HepG2 (cell line): ENCODE measurements around the gene WNT3A.

ENCODE experiments used
- ESRRA ChIP-seq: sonication (generic); formaldehyde crosslinking; IDR thresholded peaks from 2 replicates; pipeline ENCODE4 v1.5.1; 2020; ENCODE audit warnings: mild to moderate bottlenecking, low read depth, missing genetic modification reagents
- IRF2 ChIP-seq: IDR thresholded peaks from 2 replicates; pipeline ENCODE4 v1.6.1; 2018; ENCODE audit warnings: missing genetic modification reagents, missing compliant biosample characterization
- KAT8 ChIP-seq: IDR thresholded peaks from 2 replicates; pipeline ENCODE4 v1.6.1; 2016; ENCODE audit warnings: missing genetic modification reagents, missing compliant biosample characterization
- NR3C1 ChIP-seq: sonication (generic); formaldehyde crosslinking; IDR thresholded peaks from 2 replicates; pipeline ENCODE4 v1.4.0; 2020; ENCODE audit warnings: missing genetic modification reagents
- RAD21 ChIP-seq: fragments of 450-650 bp; formaldehyde crosslinking; IDR thresholded peaks from 2 replicates; pipeline ENCODE4 v1.5.0; 2020; ENCODE audit warnings: mild to moderate bottlenecking
- ZNF230 ChIP-seq: sonication (generic); formaldehyde crosslinking; IDR thresholded peaks from 2 replicates; pipeline ENCODE4 v1.4.0; 2020; ENCODE audit warnings: mild to moderate bottlenecking, missing genetic modification reagents
- ZNF232 ChIP-seq: sonication (generic); formaldehyde crosslinking; IDR thresholded peaks from 2 replicates; pipeline ENCODE4 v1.4.0; 2020; ENCODE audit warnings: missing genetic modification reagents, borderline replicate concordance
- ZNF569 ChIP-seq: sonication (generic); formaldehyde crosslinking; IDR thresholded peaks from 2 replicates; pipeline ENCODE4 v1.5.0; 2020; ENCODE audit warnings: mild to moderate bottlenecking, missing genetic modification reagents, moderate library complexity, borderline replicate concordance
- TF ChIP-seq, protein P1 (sequence below): sonication (generic); formaldehyde crosslinking; IDR thresholded peaks from 2 replicates; pipeline ENCODE4 v1.8.1; 2023; ENCODE audit warnings: missing genetic modification reagents, inconsistent platforms, borderline replicate concordance
- TF ChIP-seq, protein P2 (sequence below): sonication (generic); formaldehyde crosslinking; conservative IDR thresholded peaks from 2 replicates; pipeline ENCODE4 v1.8.1; 2023; ENCODE audit warnings: missing genetic modification reagents
- TF ChIP-seq, protein P3 (sequence below): sonication (generic); formaldehyde crosslinking; IDR thresholded peaks from 2 replicates; pipeline ENCODE4 v1.5.0; 2020; ENCODE audit warnings: mild to moderate bottlenecking, missing genetic modification reagents, moderate library complexity

DNA sequence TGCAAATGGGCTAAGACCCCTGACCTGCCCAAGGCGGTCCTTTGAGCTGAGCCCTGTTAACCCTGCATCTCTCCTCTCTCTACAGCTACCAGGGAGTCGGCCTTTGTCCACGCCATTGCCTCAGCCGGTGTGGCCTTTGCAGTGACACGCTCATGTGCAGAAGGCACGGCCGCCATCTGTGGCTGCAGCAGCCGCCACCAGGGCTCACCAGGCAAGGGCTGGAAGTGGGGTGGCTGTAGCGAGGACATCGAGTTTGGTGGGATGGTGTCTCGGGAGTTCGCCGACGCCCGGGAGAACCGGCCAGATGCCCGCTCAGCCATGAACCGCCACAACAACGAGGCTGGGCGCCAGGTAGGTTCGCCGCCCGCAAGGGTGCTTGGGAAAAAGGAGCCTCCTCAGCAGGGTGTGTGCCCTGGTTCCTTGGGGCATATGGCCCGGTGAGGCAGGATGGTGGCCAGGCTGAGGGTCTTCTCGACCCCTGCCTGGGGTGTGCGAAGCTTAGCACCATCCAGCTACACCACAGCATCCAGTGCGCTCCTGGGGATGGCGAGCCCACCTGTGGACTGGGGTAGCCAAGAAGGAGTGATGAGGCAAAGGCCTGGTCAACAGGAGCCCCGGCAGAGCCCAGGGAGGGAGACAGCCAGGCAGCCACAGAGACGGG is 43.9 kb downstream of the WNT3A start:
- TF ChIP-seq, protein P1, sequence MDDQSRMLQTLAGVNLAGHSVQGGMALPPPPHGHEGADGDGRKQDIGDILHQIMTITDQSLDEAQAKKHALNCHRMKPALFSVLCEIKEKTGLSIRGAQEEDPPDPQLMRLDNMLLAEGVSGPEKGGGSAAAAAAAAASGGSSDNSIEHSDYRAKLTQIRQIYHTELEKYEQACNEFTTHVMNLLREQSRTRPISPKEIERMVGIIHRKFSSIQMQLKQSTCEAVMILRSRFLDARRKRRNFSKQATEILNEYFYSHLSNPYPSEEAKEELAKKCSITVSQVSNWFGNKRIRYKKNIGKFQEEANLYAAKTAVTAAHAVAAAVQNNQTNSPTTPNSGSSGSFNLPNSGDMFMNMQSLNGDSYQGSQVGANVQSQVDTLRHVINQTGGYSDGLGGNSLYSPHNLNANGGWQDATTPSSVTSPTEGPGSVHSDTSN, result no peak
- TF ChIP-seq IRF2 (no peak), NR3C1 (CRISPR knock-in tag) (no peak), ESRRA (CRISPR knock-in tag) (no peak), RAD21 (CRISPR knock-in tag) (no peak), KAT8 (CRISPR knock-in tag) (no peak), ZNF230 (CRISPR knock-in tag) (no peak), ZNF569 (no peak), ZNF232 (CRISPR knock-in tag) (no peak)
- TF ChIP-seq, protein P2, sequence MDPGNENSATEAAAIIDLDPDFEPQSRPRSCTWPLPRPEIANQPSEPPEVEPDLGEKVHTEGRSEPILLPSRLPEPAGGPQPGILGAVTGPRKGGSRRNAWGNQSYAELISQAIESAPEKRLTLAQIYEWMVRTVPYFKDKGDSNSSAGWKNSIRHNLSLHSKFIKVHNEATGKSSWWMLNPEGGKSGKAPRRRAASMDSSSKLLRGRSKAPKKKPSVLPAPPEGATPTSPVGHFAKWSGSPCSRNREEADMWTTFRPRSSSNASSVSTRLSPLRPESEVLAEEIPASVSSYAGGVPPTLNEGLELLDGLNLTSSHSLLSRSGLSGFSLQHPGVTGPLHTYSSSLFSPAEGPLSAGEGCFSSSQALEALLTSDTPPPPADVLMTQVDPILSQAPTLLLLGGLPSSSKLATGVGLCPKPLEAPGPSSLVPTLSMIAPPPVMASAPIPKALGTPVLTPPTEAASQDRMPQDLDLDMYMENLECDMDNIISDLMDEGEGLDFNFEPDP (CRISPR knock-in tag), result no peak
- TF ChIP-seq, protein P3, sequence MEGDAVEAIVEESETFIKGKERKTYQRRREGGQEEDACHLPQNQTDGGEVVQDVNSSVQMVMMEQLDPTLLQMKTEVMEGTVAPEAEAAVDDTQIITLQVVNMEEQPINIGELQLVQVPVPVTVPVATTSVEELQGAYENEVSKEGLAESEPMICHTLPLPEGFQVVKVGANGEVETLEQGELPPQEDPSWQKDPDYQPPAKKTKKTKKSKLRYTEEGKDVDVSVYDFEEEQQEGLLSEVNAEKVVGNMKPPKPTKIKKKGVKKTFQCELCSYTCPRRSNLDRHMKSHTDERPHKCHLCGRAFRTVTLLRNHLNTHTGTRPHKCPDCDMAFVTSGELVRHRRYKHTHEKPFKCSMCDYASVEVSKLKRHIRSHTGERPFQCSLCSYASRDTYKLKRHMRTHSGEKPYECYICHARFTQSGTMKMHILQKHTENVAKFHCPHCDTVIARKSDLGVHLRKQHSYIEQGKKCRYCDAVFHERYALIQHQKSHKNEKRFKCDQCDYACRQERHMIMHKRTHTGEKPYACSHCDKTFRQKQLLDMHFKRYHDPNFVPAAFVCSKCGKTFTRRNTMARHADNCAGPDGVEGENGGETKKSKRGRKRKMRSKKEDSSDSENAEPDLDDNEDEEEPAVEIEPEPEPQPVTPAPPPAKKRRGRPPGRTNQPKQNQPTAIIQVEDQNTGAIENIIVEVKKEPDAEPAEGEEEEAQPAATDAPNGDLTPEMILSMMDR (CRISPR knock-in tag), result no peak
